HG02798 (cell line): ENCODE measurements around the gene AVPI1.
"Not testable (repeated sequence)": the region's sequence is repeated elsewhere in the genome, so short reads cannot be mapped to it uniquely, and the experiment has no call there.

Experiments used
- ATAC-seq: cut with Tn5 transposase; IDR thresholded peaks from one replicate; pipeline ENCODE4 v1.9.1; 2021; ENCODE audit warnings: mild to moderate bottlenecking; ENCODE audit not compliant: unreplicated experiment, poor library complexity

AVPI1 gene

DNA sequence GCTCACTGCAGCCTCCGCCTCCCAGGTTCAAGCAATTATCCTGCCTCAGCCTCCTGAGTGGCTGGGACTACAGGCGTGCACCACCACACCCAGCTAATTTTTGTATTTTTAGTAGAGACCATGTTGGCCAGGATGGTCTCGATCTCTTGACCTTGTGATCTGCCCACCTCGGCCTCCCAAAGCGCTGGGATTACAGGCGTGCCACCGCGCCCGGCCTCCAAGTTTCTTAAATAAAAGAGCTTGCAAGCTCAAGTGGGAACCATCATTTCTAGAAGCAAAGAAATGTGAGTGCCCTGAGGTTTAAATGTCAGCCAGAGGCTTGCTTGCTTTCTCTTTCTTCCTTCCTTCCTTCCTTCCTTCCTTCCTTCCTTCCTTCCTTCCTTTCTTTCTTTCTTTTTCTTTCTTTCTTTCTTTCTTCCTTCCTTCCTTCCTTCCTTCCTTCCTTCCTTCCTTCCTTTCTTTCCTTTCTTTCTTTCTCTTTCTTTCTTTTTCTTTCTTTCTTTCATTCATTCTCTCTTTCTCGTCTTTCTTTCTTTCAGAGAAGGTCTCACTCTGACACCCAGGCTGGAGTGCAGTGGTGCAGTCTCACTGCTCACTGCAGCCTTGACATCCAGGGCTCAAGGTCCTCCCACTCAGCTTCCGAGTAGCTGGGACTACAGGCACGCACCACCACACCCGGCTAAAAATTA, 44.4 kb downstream of the AVPI1 start:
- not testable (repeated sequence) for ATAC-seq

DNA sequence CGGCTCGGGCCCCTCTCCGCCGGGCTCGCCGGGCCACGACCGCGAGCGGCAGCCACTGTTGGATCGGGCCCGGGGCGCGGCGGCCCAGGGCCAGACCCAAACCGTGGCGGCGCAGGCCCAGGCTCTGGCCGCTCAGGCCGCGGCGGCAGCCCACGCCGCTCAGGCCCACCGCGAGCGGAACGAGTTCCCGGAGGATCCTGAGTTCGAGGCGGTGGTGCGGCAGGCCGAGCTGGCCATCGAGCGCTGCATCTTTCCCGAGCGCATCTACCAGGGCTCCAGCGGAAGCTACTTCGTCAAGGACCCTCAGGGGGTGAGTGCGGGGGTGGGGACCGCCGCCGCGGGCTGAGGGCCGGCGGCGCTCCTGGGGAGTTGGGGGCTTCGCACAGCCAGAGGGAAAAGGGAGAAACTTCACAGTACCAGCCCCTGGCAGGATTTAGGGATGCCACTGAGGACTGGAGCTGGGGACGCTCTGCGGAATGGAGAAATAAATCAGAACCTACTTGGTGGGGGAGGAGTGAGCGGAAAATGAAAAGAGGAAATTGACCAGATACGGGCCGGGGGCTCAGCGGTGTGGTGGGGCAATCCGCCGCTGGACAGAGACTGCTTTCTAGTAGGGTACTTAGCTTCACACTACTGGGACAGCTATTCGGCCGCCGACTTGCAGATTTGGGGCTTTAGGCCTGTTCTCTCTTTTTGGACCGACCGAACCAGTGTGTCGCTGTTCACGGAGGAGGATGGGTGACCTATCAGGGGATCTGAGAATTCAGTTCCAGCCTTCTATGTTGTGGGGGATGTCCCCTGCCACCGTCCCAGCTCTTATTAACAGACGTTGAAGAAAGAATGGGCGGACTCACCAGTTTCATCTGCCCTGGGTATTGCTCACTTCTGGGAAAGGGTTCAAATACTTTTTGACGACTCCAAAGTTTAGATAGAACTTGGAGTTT, 45.9 kb downstream of the AVPI1 start:
- peak; percentile 31 for ATAC-seq

- ATAC-seq = peak; percentile 99
Observed at GRCh38 chr10:97640174-97640867, 46.7 kb downstream of the AVPI1 start, which contains the start of gene PI4K2A. Gene PI4K2A, plus strand, starts transcription at chr10:97640671. Its CDS starts 72 bp downstream, at chr10:97640743.

GRCh38 chr10:97639090-97639489, 48.0 kb downstream of the AVPI1 start:
- ATAC-seq = not testable (repeated sequence)

- ATAC-seq = no peak
Observed at GRCh38 chr10:97635577-97635976, 51.5 kb downstream of the AVPI1 start.

- ATAC-seq = no peak
Observed at GRCh38 chr10:97633921-97634320, 53.1 kb downstream of the AVPI1 start.

- ATAC-seq = peak; percentile 99
Observed at GRCh38 chr10:97632949-97633884, 53.8 kb downstream of the AVPI1 start, which contains the start of gene MORN4. Gene MORN4, minus strand, starts transcription at chr10:97633500. Its CDS starts 13,847 bp downstream, at chr10:97619653.

DNA sequence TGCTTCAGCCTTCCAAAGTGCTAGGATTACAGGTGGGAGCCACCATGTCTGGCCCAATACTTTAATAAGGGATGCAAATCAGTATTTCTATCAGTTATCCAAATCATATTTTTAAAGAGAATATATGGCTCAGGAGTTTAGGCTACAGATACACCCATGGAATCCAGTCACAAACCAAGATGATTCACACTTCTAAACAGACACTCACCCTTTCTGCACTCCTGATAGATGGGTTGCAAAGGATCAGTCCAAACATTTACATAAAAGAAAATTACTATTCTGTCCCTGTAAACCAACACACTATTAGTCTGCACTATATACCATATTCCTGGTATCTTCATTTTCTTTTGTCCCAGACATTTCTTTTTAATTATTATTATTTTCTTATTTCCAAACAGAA, 55.9 kb downstream of the AVPI1 start:
- no peak for ATAC-seq

DNA sequence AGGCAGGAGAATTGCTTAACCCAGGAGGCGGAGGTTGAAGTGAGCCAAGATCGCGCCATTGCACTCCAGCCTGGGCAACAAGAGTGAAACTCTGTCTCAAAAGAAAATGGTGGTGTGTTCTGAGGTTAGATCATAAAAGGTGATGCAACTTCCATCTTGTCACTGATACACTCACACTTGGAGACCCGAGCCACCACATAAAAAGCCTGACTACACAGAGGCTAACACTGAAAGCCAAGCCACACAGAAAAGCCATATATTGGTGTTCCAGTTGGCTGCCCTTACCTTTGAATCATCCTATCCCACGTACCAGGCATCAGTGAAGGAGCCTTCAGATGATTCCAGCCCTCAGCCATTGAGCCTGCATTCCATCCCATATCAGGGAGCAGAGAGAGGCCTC, 57.8 kb downstream of the AVPI1 start:
- no peak for ATAC-seq

GRCh38 chr10:97628228-97628627, 58.8 kb downstream of the AVPI1 start:
- ATAC-seq = no peak

DNA sequence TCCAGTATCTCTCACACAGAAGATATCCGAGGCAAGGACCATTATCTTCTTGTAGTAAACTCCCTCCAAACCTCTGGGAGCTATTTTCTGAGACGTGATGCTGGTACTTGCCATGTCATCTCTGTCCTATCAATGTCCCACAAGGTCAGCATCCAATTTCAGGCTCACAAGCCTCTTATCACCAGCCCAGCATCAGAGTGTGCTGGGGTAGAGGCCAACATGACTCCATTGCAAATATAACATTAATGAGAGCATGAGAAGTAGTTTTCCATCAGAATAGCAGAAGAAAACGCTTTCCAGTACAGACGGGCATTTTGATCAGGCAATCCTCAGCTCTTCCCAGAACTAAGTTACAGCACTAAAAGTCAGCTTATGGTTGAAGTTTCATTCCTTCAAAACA, 59.3 kb downstream of the AVPI1 start:
- no peak for ATAC-seq
